WTC11 (cell line): ENCODE measurements around the gene AFM. TPM values are rescaled to one million over a fixed set of nuclear protein-coding genes. Genes with fewer than 3 reads are reported as not detected.

Experiments
- ATAC-seq: fragments of 200-7000 bp; cut with Tn5 transposase; 2 replicates; pipeline ENCODE4 v1.10.0; 2021; ENCODE audit warnings: mild to moderate bottlenecking, moderate library complexity
- CTCF ChIA-PET: fragments of 300-600 bp; sonication (Branson Sonifier 250); formaldehyde crosslinking; loops from one replicate; lab custom pipeline; 2021; ENCODE audit warnings: antibody characterized with exemption; lab: Charles Lee
- POLR2A ChIA-PET: fragments of 350-600 bp; sonication (Branson Sonifier 250); formaldehyde crosslinking; loops from one replicate; lab custom pipeline; 2021; ENCODE audit warnings: antibody characterized with exemption; lab: Charles Lee
- DNase-seq: peaks from one replicate; pipeline ENCODE4 v3.0.0; 2021; ENCODE audit warnings: low spot score
- H3K27ac Mint-ChIP-seq: 2 replicates; pipeline ENCODE4 v1.8.0; 2021; ENCODE audit warnings: mixed read lengths
- H3K27me3 Mint-ChIP-seq: 2 replicates; pipeline ENCODE4 v1.8.0; 2021; ENCODE audit warnings: low read depth, mild to moderate bottlenecking, moderate library complexity, mixed read lengths
- H3K36me3 Mint-ChIP-seq: 2 replicates; pipeline ENCODE4 v1.8.0; 2021; ENCODE audit warnings: mixed read lengths
- H3K4me1 Mint-ChIP-seq: 2 replicates; pipeline ENCODE4 v1.8.0; 2022; ENCODE audit warnings: mixed read lengths
- H3K4me3 Mint-ChIP-seq: 2 replicates; pipeline ENCODE4 v1.8.0; 2021; ENCODE audit warnings: mild to moderate bottlenecking, moderate library complexity, mixed read lengths
- H3K9me3 Mint-ChIP-seq: 2 replicates; pipeline ENCODE4 v1.8.0; 2021; ENCODE audit warnings: mixed read lengths
- AR ChIP-seq: fragments of 250-450 bp; sonication (Bioruptor Pico); IDR thresholded peaks from 2 replicates; pipeline ENCODE4 v1.9.0; 2021; ENCODE audit warnings: mild to moderate bottlenecking
- ATF6 ChIP-seq: sonication (generic); formaldehyde crosslinking; IDR thresholded peaks from 2 replicates; pipeline ENCODE4 v1.8.1; 2023; ENCODE audit warnings: mild to moderate bottlenecking, missing genetic modification reagents
- ESRRA ChIP-seq: sonication (generic); formaldehyde crosslinking; IDR thresholded peaks from 2 replicates; pipeline ENCODE4 v1.8.1; 2022; ENCODE audit warnings: mild to moderate bottlenecking, missing genetic modification reagents, borderline replicate concordance
- FOXJ3 ChIP-seq: sonication (generic); formaldehyde crosslinking; IDR thresholded peaks from 2 replicates; pipeline ENCODE4 v1.9.0; 2021; ENCODE audit warnings: missing genetic modification reagents, mild to moderate bottlenecking, borderline replicate concordance
- FOXK1 ChIP-seq: sonication (generic); formaldehyde crosslinking; IDR thresholded peaks from 2 replicates; pipeline ENCODE4 v1.8.0; 2022; ENCODE audit warnings: mild to moderate bottlenecking, moderate library complexity, missing genetic modification reagents
- HMGA2 ChIP-seq: fragments of 250-450 bp; sonication (Bioruptor Pico); IDR thresholded peaks from 2 replicates; pipeline ENCODE4 v1.4.0; 2021; ENCODE audit warnings: mild to moderate bottlenecking, moderate library complexity
- IRF2 ChIP-seq: sonication (generic); formaldehyde crosslinking; IDR thresholded peaks from 2 replicates; pipeline ENCODE4 v1.8.0; 2022; ENCODE audit warnings: low read depth, missing genetic modification reagents, borderline replicate concordance
- MLX ChIP-seq: sonication (generic); formaldehyde crosslinking; IDR thresholded peaks from 2 replicates; pipeline ENCODE4 v1.8.1; 2023; ENCODE audit warnings: mild to moderate bottlenecking, missing genetic modification reagents, moderate library complexity
- NFATC4 ChIP-seq: fragments of 250-450 bp; sonication (Bioruptor Pico); IDR thresholded peaks from 2 replicates; pipeline ENCODE4 v1.9.0; 2021; ENCODE audit warnings: mild to moderate bottlenecking
- SMAD3 ChIP-seq: sonication (generic); formaldehyde crosslinking; IDR thresholded peaks from 2 replicates; pipeline ENCODE4 v1.8.0; 2022; ENCODE audit warnings: missing genetic modification reagents, mild to moderate bottlenecking, borderline replicate concordance
- TEAD1 ChIP-seq: sonication (generic); formaldehyde crosslinking; IDR thresholded peaks from 2 replicates; pipeline ENCODE4 v1.8.0; 2022; ENCODE audit warnings: mild to moderate bottlenecking, missing genetic modification reagents
- ZNF121 ChIP-seq: sonication (generic); formaldehyde crosslinking; IDR thresholded peaks from 2 replicates; pipeline ENCODE4 v1.8.0; 2023; ENCODE audit warnings: missing genetic modification reagents
- ZNF416 ChIP-seq: fragments of 250-450 bp; sonication (Bioruptor Pico); IDR thresholded peaks from 2 replicates; pipeline ENCODE4 v1.9.0; 2021; ENCODE audit warnings: mild to moderate bottlenecking, inconsistent platforms
- ZNF671 ChIP-seq: fragments of 250-450 bp; sonication (Bioruptor Pico); IDR thresholded peaks from 2 replicates; pipeline ENCODE4 v1.8.0; 2021; ENCODE audit warnings: mild to moderate bottlenecking
- total RNA-seq: library from RNA; stranded (reverse); gene quantifications from 3 replicates; pipeline ENCODE4 v1.2.3, GENCODE V29; 2021
- TF ChIP-seq, protein P1 (sequence below): fragments of 250-450 bp; sonication (Bioruptor Pico); IDR thresholded peaks from 2 replicates; pipeline ENCODE4 v1.9.0; 2021; ENCODE audit warnings: mild to moderate bottlenecking, borderline replicate concordance
- TF ChIP-seq, protein P2 (sequence below): sonication (generic); formaldehyde crosslinking; IDR thresholded peaks from 2 replicates; pipeline ENCODE4 v1.8.0; 2022; ENCODE audit warnings: mild to moderate bottlenecking, missing genetic modification reagents

Gene AFM
- total RNA-seq, 1 experiment from 2014 or later: not detected

DNA sequence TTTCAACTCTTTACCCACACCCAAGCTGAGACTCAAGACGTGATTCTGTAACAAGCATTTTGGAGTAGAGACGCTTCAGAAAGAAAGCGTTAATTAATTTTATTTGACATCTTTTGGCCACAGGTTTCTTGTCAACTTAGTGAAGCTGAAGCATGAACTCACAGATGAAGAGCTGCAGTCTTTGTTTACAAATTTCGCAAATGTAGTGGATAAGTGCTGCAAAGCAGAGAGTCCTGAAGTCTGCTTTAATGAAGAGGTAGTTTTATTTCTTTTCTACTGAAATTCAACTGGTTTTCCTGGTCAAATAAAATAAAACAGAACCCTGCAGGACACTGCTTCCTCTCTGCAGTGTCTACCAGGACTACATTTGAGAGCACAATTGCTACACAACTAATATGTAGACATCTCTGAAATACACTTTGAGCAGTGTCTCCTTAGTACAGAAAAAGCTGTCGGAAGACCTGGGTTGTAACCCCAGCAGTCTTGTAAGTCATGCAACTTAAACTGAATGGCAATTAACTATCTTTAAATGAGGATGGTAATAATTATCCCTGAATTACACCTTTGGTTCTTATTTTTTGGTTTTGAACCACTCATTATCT lies 20.2 kb downstream of the AFM start (continued):
- TF ChIP-seq IRF2: no peak

- TF ChIP-seq, protein P1, sequence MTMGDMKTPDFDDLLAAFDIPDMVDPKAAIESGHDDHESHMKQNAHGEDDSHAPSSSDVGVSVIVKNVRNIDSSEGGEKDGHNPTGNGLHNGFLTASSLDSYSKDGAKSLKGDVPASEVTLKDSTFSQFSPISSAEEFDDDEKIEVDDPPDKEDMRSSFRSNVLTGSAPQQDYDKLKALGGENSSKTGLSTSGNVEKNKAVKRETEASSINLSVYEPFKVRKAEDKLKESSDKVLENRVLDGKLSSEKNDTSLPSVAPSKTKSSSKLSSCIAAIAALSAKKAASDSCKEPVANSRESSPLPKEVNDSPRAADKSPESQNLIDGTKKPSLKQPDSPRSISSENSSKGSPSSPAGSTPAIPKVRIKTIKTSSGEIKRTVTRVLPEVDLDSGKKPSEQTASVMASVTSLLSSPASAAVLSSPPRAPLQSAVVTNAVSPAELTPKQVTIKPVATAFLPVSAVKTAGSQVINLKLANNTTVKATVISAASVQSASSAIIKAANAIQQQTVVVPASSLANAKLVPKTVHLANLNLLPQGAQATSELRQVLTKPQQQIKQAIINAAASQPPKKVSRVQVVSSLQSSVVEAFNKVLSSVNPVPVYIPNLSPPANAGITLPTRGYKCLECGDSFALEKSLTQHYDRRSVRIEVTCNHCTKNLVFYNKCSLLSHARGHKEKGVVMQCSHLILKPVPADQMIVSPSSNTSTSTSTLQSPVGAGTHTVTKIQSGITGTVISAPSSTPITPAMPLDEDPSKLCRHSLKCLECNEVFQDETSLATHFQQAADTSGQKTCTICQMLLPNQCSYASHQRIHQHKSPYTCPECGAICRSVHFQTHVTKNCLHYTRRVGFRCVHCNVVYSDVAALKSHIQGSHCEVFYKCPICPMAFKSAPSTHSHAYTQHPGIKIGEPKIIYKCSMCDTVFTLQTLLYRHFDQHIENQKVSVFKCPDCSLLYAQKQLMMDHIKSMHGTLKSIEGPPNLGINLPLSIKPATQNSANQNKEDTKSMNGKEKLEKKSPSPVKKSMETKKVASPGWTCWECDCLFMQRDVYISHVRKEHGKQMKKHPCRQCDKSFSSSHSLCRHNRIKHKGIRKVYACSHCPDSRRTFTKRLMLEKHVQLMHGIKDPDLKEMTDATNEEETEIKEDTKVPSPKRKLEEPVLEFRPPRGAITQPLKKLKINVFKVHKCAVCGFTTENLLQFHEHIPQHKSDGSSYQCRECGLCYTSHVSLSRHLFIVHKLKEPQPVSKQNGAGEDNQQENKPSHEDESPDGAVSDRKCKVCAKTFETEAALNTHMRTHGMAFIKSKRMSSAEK (CRISPR knock-in tag): no peak
- no peak for TF ChIP-seq ZNF416 (CRISPR knock-in tag)
- no peak for TF ChIP-seq MLX (CRISPR knock-in tag)
- no peak for TF ChIP-seq AR (CRISPR knock-in tag)
- no peak for TF ChIP-seq ESRRA (CRISPR knock-in tag)
- TF ChIP-seq FOXK1 (CRISPR knock-in tag): no peak
- no peak for TF ChIP-seq SMAD3
- TF ChIP-seq, all 79 proteins: peak for 0
- ATAC-seq (no peak), DNase-seq (no peak)
- Mint-ChIP-seq H3K4me3 (no peak overlapping the region), H3K27ac (no peak overlapping the region), H3K27me3 (no peaks in the 10 kb centered on the region), H3K36me3 (no peaks in the 10 kb centered on the region), H3K4me1 (peaks cover 6% of the 10 kb centered on the region; the same call in 1 of the 2 replicates), H3K9me3 (0 out of 2 replicates have a peak, but pooled peaks cover 6% of the 10 kb centered on the region)
- ChIA-PET POLR2A (no interaction called here), CTCF (no interaction called here)
Measured at GRCh38 chr4:73505567-73505966, 24.0 kb downstream of the AFM start.

- Mint-ChIP-seq H3K27ac (no peak overlapping the region), H3K27me3 (no peaks in the 10 kb centered on the region), H3K9me3 (0 out of 2 replicates have a peak, but pooled peaks cover 7% of the 10 kb centered on the region), H3K36me3 (no peaks in the 10 kb centered on the region), H3K4me3 (no peak overlapping the region), H3K4me1 (peaks cover 4% of the 10 kb centered on the region; the same call in 1 of the 2 replicates)
- POLR2A ChIA-PET: no interaction called here
- CTCF ChIA-PET: no interaction called here
- ATAC-seq (no peak), DNase-seq (no peak)
- no peak for TF ChIP-seq ZNF671 (CRISPR knock-in tag)
- TF ChIP-seq TEAD1 (CRISPR knock-in tag): no peak
- TF ChIP-seq ATF6: no peak
- TF ChIP-seq ZNF121 (CRISPR knock-in tag): no peak
- no peak for TF ChIP-seq HMGA2 (CRISPR knock-in tag)
- no peak for TF ChIP-seq FOXJ3 (CRISPR knock-in tag)
- no peak for TF ChIP-seq SMAD3
- TF ChIP-seq NFATC4 (CRISPR knock-in tag): no peak
- TF ChIP-seq, protein P2, sequence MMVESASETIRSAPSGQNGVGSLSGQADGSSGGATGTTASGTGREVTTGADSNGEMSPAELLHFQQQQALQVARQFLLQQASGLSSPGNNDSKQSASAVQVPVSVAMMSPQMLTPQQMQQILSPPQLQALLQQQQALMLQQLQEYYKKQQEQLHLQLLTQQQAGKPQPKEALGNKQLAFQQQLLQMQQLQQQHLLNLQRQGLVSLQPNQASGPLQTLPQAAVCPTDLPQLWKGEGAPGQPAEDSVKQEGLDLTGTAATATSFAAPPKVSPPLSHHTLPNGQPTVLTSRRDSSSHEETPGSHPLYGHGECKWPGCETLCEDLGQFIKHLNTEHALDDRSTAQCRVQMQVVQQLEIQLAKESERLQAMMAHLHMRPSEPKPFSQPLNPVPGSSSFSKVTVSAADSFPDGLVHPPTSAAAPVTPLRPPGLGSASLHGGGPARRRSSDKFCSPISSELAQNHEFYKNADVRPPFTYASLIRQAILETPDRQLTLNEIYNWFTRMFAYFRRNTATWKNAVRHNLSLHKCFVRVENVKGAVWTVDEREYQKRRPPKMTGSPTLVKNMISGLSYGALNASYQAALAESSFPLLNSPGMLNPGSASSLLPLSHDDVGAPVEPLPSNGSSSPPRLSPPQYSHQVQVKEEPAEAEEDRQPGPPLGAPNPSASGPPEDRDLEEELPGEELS (CRISPR knock-in tag): no peak
Measured at GRCh38 chr4:73507541-73507940, 26.0 kb downstream of the AFM start.
